ENCODE results near the gene ZNF205. TPM values are rescaled to one million over a fixed set of nuclear protein-coding genes. Genes with fewer than 3 reads are reported as not detected.
A peak's percentile ranks its signal among the peaks of the same experiment; 100 is the strongest.

Gene ZNF205
- polyA plus RNA-seq, 2 donors, result 8.4 to 18.0 TPM

GRCh38 chr16:3091551-3091950 is 20.8 kb upstream of the ZNF205 start:
- H3K9me3 ChIP-seq (ENCODE audit: control insufficient read depth in 2 of 2, insufficient read depth in 1 of 2, low read depth in 1 of 2, low read length in 1 of 2), result no peaks in the 10 kb centered on the region
- no peaks in the 10 kb centered on the region for H3K36me3 ChIP-seq (ENCODE audit: control insufficient read depth in 2 of 2, insufficient read depth in 2 of 2, low read length in 1 of 2)
- peaks cover 0 to 3% of the 10 kb centered on the region in 2 donors for H3K4me1 ChIP-seq (ENCODE audit: control insufficient read depth in 2 of 2, insufficient read depth in 2 of 2, low read length in 1 of 2)
- WGBS, 2 donors, result 85 to 88% methylated on average over 8 of the region's 8 CpGs
- H3K27me3 ChIP-seq (ENCODE audit: control insufficient read depth in 1 of 2, insufficient read depth in 2 of 2, low read length in 2 of 2), result no peaks in the 10 kb centered on the region
- no peak overlapping the region for H3K4me3 ChIP-seq (ENCODE audit: low read depth in 1 of 2, low read length in 2 of 2)
- H3K27ac ChIP-seq (ENCODE audit: low read depth in 2 of 2, low read length in 1 of 2), result no peak overlapping the region

- H3K27me3 ChIP-seq (ENCODE audit: control insufficient read depth in 1 of 2, insufficient read depth in 2 of 2, low read length in 2 of 2), result no peaks in the 10 kb centered on the region
- no peak overlapping the region for H3K4me3 ChIP-seq (ENCODE audit: low read depth in 1 of 2, low read length in 2 of 2)
- 58 to 60% methylated on average over 19 to 20 of the region's 20 CpGs for WGBS, 2 donors
- H3K4me1 ChIP-seq (ENCODE audit: control insufficient read depth in 2 of 2, insufficient read depth in 2 of 2, low read length in 1 of 2), result no peaks in the 10 kb centered on the region
- H3K36me3 ChIP-seq (ENCODE audit: control insufficient read depth in 2 of 2, insufficient read depth in 2 of 2, low read length in 1 of 2), result no peaks in the 10 kb centered on the region
- H3K27ac ChIP-seq (ENCODE audit: low read depth in 2 of 2, low read length in 1 of 2), result no peak overlapping the region
- no peaks in the 10 kb centered on the region for H3K9me3 ChIP-seq (ENCODE audit: control insufficient read depth in 2 of 2, insufficient read depth in 1 of 2, low read depth in 1 of 2, low read length in 1 of 2)
Measured at GRCh38 chr16:3092501-3092941, 19.9 kb upstream of the ZNF205 start.

DNA sequence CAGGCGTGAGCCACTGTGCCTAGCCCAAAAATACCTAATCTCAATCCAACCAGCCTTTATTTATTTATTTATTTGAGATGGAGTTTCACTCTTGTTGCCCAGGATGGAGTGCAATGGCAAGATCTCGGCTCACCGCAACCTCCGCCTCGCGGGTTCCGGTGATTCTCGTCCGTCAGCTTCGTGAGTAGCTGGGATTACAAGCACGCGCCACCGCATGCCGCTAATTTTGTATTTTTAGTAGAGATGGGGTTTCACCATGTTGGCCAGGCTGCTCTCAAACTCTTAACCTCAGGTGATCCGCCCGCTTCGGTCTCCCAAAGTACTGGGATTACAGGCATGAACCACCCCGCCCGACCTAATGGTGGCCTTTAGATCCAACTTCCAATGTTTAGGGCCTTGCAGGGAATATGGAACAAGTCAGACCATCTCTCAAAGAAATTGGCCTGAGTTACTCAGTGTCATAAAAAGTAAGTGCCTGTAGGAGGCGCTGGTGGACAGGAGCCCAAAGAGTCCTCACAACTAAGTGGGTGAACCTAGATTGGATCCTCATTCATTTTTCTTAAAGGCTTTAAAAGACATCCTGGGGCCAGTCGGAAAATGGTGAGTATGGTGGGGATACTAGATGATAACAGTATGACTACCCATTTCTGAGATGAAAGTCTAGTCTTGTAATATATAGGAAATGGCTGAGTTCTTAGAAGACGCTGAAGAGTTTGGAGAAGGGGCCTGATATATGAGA is 17.9 kb upstream of the ZNF205 start:
- Histone ChIP-seq H3K27me3 (ENCODE audit: control insufficient read depth in 1 of 2, insufficient read depth in 2 of 2, low read length in 2 of 2) (no peaks in the 10 kb centered on the region), H3K27ac (ENCODE audit: low read depth in 2 of 2, low read length in 1 of 2) (no peak overlapping the region), H3K4me1 (ENCODE audit: control insufficient read depth in 2 of 2, insufficient read depth in 2 of 2, low read length in 1 of 2) (peaks cover 0 to 1% of the 10 kb centered on the region in 2 donors), H3K9me3 (ENCODE audit: control insufficient read depth in 2 of 2, insufficient read depth in 1 of 2, low read depth in 1 of 2, low read length in 1 of 2) (no peaks in the 10 kb centered on the region), H3K4me3 (ENCODE audit: low read depth in 1 of 2, low read length in 2 of 2) (no peak overlapping the region), H3K36me3 (ENCODE audit: control insufficient read depth in 2 of 2, insufficient read depth in 2 of 2, low read length in 1 of 2) (no peaks in the 10 kb centered on the region)
- WGBS, 2 donors, result 83 to 89% methylated on average over 22 of the region's 22 CpGs

GRCh38 chr16:3095869-3096268 is 16.5 kb upstream of the ZNF205 start:
- Histone ChIP-seq H3K4me3 (ENCODE audit: low read depth in 1 of 2, low read length in 2 of 2) (no peak overlapping the region), H3K36me3 (ENCODE audit: control insufficient read depth in 2 of 2, insufficient read depth in 2 of 2, low read length in 1 of 2) (no peaks in the 10 kb centered on the region), H3K27me3 (ENCODE audit: control insufficient read depth in 1 of 2, insufficient read depth in 2 of 2, low read length in 2 of 2) (no peaks in the 10 kb centered on the region), H3K9me3 (ENCODE audit: control insufficient read depth in 2 of 2, insufficient read depth in 1 of 2, low read depth in 1 of 2, low read length in 1 of 2) (peaks cover 0 to 4% of the 10 kb centered on the region in 2 donors), H3K4me1 (ENCODE audit: control insufficient read depth in 2 of 2, insufficient read depth in 2 of 2, low read length in 1 of 2) (peaks cover under 1 to 9% of the 10 kb centered on the region in 2 donors), H3K27ac (ENCODE audit: low read depth in 2 of 2, low read length in 1 of 2) (no peak overlapping the region)
- WGBS, 2 donors, result 26 to 40% methylated on average over 4 of the region's 4 CpGs

DNA sequence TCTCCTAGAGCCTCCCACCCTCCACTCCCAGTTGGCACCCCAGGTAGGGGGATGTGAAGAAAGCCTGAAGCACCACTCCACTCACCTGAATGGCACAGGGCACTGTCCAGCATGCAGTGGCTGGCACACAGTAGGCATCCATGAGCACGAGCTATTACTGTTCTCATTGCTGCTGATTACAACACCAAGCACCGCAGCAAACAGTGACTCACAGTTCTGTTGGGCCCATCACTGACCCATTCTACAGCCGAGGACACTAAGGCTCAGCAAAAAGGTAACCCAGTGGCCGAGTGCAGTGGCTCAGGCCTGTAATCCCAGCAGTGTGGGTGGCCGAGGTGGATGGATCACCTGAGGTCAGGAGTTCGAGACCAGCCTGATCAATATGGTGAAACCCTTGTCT is 16.0 kb upstream of the ZNF205 start:
- H3K4me1 ChIP-seq (ENCODE audit: control insufficient read depth in 2 of 2, insufficient read depth in 2 of 2, low read length in 1 of 2), result peaks cover 3 to 13% of the 10 kb centered on the region in 2 donors
- no peaks in the 10 kb centered on the region for H3K27me3 ChIP-seq (ENCODE audit: control insufficient read depth in 1 of 2, insufficient read depth in 2 of 2, low read length in 2 of 2)
- peaks cover 0 to 4% of the 10 kb centered on the region in 2 donors for H3K9me3 ChIP-seq (ENCODE audit: control insufficient read depth in 2 of 2, insufficient read depth in 1 of 2, low read depth in 1 of 2, low read length in 1 of 2)
- H3K4me3 ChIP-seq (ENCODE audit: low read depth in 1 of 2, low read length in 2 of 2), result no peak overlapping the region
- no peak overlapping the region for H3K27ac ChIP-seq (ENCODE audit: low read depth in 2 of 2, low read length in 1 of 2)
- WGBS, 2 donors, result 80 to 84% methylated on average over 6 of the region's 6 CpGs
- no peaks in the 10 kb centered on the region for H3K36me3 ChIP-seq (ENCODE audit: control insufficient read depth in 2 of 2, insufficient read depth in 2 of 2, low read length in 1 of 2)

GRCh38 chr16:3097266-3097665 is 15.1 kb upstream of the ZNF205 start:
- Histone ChIP-seq H3K27me3 (ENCODE audit: control insufficient read depth in 1 of 2, insufficient read depth in 2 of 2, low read length in 2 of 2) (no peaks in the 10 kb centered on the region), H3K4me3 (ENCODE audit: low read depth in 1 of 2, low read length in 2 of 2) (no peak overlapping the region), H3K4me1 (ENCODE audit: control insufficient read depth in 2 of 2, insufficient read depth in 2 of 2, low read length in 1 of 2) (peaks cover 3 to 13% of the 10 kb centered on the region in 2 donors), H3K27ac (ENCODE audit: low read depth in 2 of 2, low read length in 1 of 2) (no peak overlapping the region), H3K36me3 (ENCODE audit: control insufficient read depth in 2 of 2, insufficient read depth in 2 of 2, low read length in 1 of 2) (no peaks in the 10 kb centered on the region), H3K9me3 (ENCODE audit: control insufficient read depth in 2 of 2, insufficient read depth in 1 of 2, low read depth in 1 of 2, low read length in 1 of 2) (peaks cover 0 to 4% of the 10 kb centered on the region in 2 donors)
- 53 to 62% methylated on average over 8 of the region's 8 CpGs for WGBS, 2 donors

DNA sequence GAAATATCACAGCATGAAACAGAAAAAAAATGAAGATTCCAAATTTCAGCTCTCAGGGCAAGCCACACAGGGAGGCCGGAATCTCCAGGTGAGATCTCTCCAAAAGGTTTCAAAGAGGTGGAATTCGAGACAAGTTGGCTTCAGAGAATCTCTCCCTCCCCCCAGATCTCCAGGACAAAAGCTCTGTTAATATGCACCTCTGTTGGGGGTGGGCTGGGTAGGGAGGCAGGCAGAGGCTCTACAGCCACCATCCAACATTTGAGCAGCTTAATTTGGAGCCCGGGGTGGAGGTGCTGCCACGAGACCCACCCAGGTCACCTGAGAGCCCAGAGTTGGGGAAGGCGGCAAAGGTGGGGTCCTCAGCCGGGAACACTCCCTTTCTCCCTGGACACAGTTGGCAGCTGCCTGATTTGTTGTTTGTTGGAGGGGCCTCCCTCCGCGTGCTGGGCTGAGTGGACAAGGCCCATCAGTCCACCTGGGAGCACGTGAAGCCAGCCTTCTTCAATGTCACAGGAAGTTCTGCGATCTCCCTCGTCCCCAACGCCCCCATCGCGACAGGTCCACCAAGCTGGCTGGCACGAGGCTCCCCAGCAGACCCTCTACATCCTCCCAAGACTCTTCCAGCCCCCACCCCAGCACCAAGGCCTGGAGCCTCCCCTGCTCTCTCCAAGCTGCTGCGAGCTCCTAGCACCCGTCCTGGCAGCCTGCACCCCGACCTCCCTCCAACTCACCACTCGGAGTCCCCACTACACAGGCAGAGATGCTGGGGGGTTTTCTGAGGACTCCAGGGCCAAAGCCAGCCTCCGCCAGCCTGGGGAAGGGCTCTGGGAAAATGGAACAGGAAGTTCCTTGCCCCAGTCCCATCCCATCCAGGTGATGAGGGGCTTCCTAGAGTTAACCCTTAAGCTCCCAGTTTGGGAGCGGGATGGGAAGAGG is 13.7 kb upstream of the ZNF205 start, which contains the start of gene ZSCAN10:
TSS of gene ZSCAN10 (minus strand) at position 836 of the 936 bp plus-strand sequence. CDS start 6,357 bp downstream, outside the sequence.
- peaks cover 3 to 13% of the 10 kb centered on the region in 2 donors for H3K4me1 ChIP-seq (ENCODE audit: control insufficient read depth in 2 of 2, insufficient read depth in 2 of 2, low read length in 1 of 2)
- 60 to 63% methylated on average over 21 of the region's 21 CpGs for WGBS, 2 donors
- H3K36me3 ChIP-seq (ENCODE audit: control insufficient read depth in 2 of 2, insufficient read depth in 2 of 2, low read length in 1 of 2), result no peaks in the 10 kb centered on the region
- H3K4me3 ChIP-seq (ENCODE audit: low read depth in 1 of 2, low read length in 2 of 2), result peak within 1 kb of the TSS in 1 of 2 donors; percentile 24
- peaks cover 0 to 4% of the 10 kb centered on the region in 2 donors for H3K9me3 ChIP-seq (ENCODE audit: control insufficient read depth in 2 of 2, insufficient read depth in 1 of 2, low read depth in 1 of 2, low read length in 1 of 2)
- H3K27me3 ChIP-seq (ENCODE audit: control insufficient read depth in 1 of 2, insufficient read depth in 2 of 2, low read length in 2 of 2), result no peaks in the 10 kb centered on the region
- peak within 1 kb of the TSS in 1 of 2 donors; percentile 43 for H3K27ac ChIP-seq (ENCODE audit: low read depth in 2 of 2, low read length in 1 of 2)

GRCh38 chr16:3099395-3099731 is 13.0 kb upstream of the ZNF205 start:
- no peak overlapping the region for H3K4me3 ChIP-seq (ENCODE audit: low read depth in 1 of 2, low read length in 2 of 2)
- H3K9me3 ChIP-seq (ENCODE audit: control insufficient read depth in 2 of 2, insufficient read depth in 1 of 2, low read depth in 1 of 2, low read length in 1 of 2), result peaks cover 0 to 4% of the 10 kb centered on the region in 2 donors
- H3K4me1 ChIP-seq (ENCODE audit: control insufficient read depth in 2 of 2, insufficient read depth in 2 of 2, low read length in 1 of 2), result peaks cover 3 to 13% of the 10 kb centered on the region in 2 donors
- no peaks in the 10 kb centered on the region for H3K27me3 ChIP-seq (ENCODE audit: control insufficient read depth in 1 of 2, insufficient read depth in 2 of 2, low read length in 2 of 2)
- WGBS, 2 donors, result 67 to 78% methylated on average over 5 of the region's 5 CpGs
- H3K36me3 ChIP-seq (ENCODE audit: control insufficient read depth in 2 of 2, insufficient read depth in 2 of 2, low read length in 1 of 2), result no peaks in the 10 kb centered on the region
- no peak overlapping the region for H3K27ac ChIP-seq (ENCODE audit: low read depth in 2 of 2, low read length in 1 of 2)

- Histone ChIP-seq H3K36me3 (ENCODE audit: control insufficient read depth in 2 of 2, insufficient read depth in 2 of 2, low read length in 1 of 2) (no peaks in the 10 kb centered on the region), H3K27me3 (ENCODE audit: control insufficient read depth in 1 of 2, insufficient read depth in 2 of 2, low read length in 2 of 2) (no peaks in the 10 kb centered on the region), H3K27ac (ENCODE audit: low read depth in 2 of 2, low read length in 1 of 2) (peak overlapping the region in 1 of 2 donors; percentile 43), H3K4me1 (ENCODE audit: control insufficient read depth in 2 of 2, insufficient read depth in 2 of 2, low read length in 1 of 2) (peaks cover 3 to 13% of the 10 kb centered on the region in 2 donors), H3K9me3 (ENCODE audit: control insufficient read depth in 2 of 2, insufficient read depth in 1 of 2, low read depth in 1 of 2, low read length in 1 of 2) (peaks cover 0 to 4% of the 10 kb centered on the region in 2 donors), H3K4me3 (ENCODE audit: low read depth in 1 of 2, low read length in 2 of 2) (peak overlapping the region in 1 of 2 donors; percentile 24)
- 6% methylated on average over 35 to 39 of the region's 39 CpGs for WGBS, 2 donors
Measured at GRCh38 chr16:3099732-3100499, 12.5 kb upstream of the ZNF205 start.

Data from esophagus (tissue), 2 donors.